DOHH2 (cell line): Measurements from ENCODE around the gene PLA2G4E.

ENCODE experiments used
- CTCF ChIP-seq: fragments of 200-600 bp; sonication (generic); IDR thresholded peaks from one replicate; pipeline ENCODE4 v1.5.1; 2014; ENCODE audit warnings: antibody characterized with exemption, mild to moderate bottlenecking, low read depth, low read length; ENCODE audit not compliant: poor library complexity, severe bottlenecking
- EZH2phosphoT487 ChIP-seq: fragments of 200-600 bp; sonication (generic); IDR thresholded peaks from 2 replicates; pipeline ENCODE4 v1.6.1; 2017; ENCODE audit warnings: borderline replicate concordance, mild to moderate bottlenecking, antibody characterized with exemption, low read length, moderate library complexity, mixed read lengths

DNA sequence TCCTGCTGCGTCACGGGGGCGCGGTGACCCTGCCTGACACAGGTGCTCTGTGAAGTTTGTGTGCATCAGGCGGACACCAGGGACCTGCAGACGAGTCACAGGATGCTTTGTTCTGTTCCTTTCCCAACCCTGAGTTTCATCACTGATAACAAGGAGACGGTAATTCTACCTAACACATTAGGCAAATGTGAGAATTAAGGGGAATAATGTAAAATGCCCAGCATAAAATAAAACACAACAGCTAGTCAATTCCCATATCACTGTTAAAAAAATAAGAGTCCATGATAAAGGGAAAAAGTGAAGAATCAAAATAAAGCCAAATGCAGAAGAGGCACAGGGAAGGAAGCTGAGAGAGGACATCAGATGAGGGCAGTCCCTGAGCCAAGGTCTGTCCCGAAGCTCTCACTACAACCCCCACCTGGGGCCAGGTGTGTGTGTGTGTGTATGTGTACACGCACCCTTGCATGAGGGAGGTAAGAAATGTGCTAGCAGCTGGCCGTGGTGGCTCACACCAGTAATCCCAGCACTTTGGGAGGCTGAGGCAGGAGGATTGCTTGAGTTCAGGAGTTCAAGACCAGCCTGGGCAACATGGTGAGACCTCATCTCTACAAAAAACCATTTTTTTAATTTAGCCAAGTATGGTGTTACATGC is 46.0 kb upstream of the PLA2G4E start:
- TF ChIP-seq CTCF (no peak), EZH2phosphoT487 (no peak)
